GM20431 (cell line): ENCODE data around the gene OPN4.

Experiments used
- in situ Hi-C: fragments of 300-500 bp; cut with MseI, MboI; formaldehyde crosslinking; loops from one replicate; pipeline ENCODE4 v1.15.0; 2020; ENCODE audit warnings: low sequenced_read_pairs; ENCODE audit not compliant: unreplicated experiment

The OPN4 gene

GRCh38 chr10:86693275-86693674 is 38.9 kb downstream of the OPN4 start:
- in situ Hi-C loops, result no loop called here

- in situ Hi-C loops, result no loop called here
Measured at GRCh38 chr10:86693721-86694369, 39.5 kb downstream of the OPN4 start.

- in situ Hi-C loops, result no loop called here
Measured at GRCh38 chr10:86698207-86698940, 44.0 kb downstream of the OPN4 start.

GRCh38 chr10:86699125-86699524 is 44.8 kb downstream of the OPN4 start:
- in situ Hi-C loops, result no loop called here

GRCh38 chr10:86699541-86699940 is 45.2 kb downstream of the OPN4 start:
- in situ Hi-C loops, result no loop called here

- in situ Hi-C loops, result loop anchor here (10.0 kb wide), 1 partner anchor 195 kb away; no protein-coding TSS in a partner anchor
Measured at GRCh38 chr10:86699991-86700840, 45.9 kb downstream of the OPN4 start.

GRCh38 chr10:86700851-86701617 is 46.7 kb downstream of the OPN4 start:
- in situ Hi-C loops, result loop anchor here (10.0 kb wide), 1 partner anchor 194 kb away; no protein-coding TSS in a partner anchor

GRCh38 chr10:86703176-86703575 is 48.8 kb downstream of the OPN4 start:
- in situ Hi-C loops, result loop anchor here (10.0 kb wide), 1 partner anchor 192 kb away; no protein-coding TSS in a partner anchor

GRCh38 chr10:86705139-86705538 is 50.8 kb downstream of the OPN4 start:
- in situ Hi-C loops, result loop anchor here (10.0 kb wide), 1 partner anchor 190 kb away; no protein-coding TSS in a partner anchor

GRCh38 chr10:86705905-86706304 is 51.6 kb downstream of the OPN4 start:
- in situ Hi-C loops, result loop anchor here (10.0 kb wide), 1 partner anchor 189 kb away; no protein-coding TSS in a partner anchor

- in situ Hi-C loops, result loop anchor here (10.0 kb wide), 1 partner anchor 188 kb away; no protein-coding TSS in a partner anchor
Measured at GRCh38 chr10:86706401-86706841, 52.1 kb downstream of the OPN4 start.

- in situ Hi-C loops, result loop anchor here (10.0 kb wide), 1 partner anchor 188 kb away; no protein-coding TSS in a partner anchor
Measured at GRCh38 chr10:86706977-86707376, 52.6 kb downstream of the OPN4 start.

- in situ Hi-C loops, result loop anchor here (10.0 kb wide), 1 partner anchor 187 kb away; no protein-coding TSS in a partner anchor
Measured at GRCh38 chr10:86707505-86707904, 53.2 kb downstream of the OPN4 start.

- in situ Hi-C loops, result loop anchor here (10.0 kb wide), 1 partner anchor 187 kb away; no protein-coding TSS in a partner anchor
Measured at GRCh38 chr10:86708068-86708782, 53.9 kb downstream of the OPN4 start.

- in situ Hi-C loops, result loop anchor here (10.0 kb wide), 1 partner anchor 186 kb away; no protein-coding TSS in a partner anchor
Measured at GRCh38 chr10:86708783-86709380, 54.5 kb downstream of the OPN4 start.

GRCh38 chr10:86709396-86710185 is 55.2 kb downstream of the OPN4 start:
- in situ Hi-C loops, result loop anchor here (10.0 kb wide), 1 partner anchor 185 kb away; no protein-coding TSS in a partner anchor

GRCh38 chr10:86710987-86711512 is 56.7 kb downstream of the OPN4 start:
- in situ Hi-C loops, result no loop called here
